HG02981 (cell line): Measurements from ENCODE around the gene RGS5.
A peak's percentile ranks its signal among the peaks of the same experiment; 100 is the strongest.

ENCODE experiments used
- ATAC-seq: cut with Tn5 transposase; IDR thresholded peaks from one replicate; pipeline ENCODE4 v1.9.1; 2021; ENCODE audit warnings: mild to moderate bottlenecking, moderate library complexity; ENCODE audit not compliant: unreplicated experiment

Gene RGS5

DNA sequence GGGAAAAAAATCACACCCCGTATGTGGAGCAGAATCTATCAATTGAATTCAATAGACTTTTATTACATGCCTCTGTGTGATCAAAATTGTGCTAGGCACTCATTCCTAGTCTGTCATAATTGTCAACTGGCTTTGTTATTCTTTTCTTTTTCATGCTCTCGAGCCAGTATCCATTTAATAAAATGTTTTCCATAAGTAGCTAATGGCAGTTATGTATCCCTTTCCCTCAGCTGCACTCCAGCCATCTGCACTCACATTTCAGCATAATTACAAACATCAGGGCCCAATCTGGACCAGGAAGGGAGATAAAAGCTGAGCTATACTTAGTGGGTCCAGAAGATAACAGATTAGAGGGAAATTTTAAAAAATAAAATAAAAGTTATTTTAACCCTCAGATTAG is 15.9 kb downstream of the RGS5 start:
- ATAC-seq, result no peak

DNA sequence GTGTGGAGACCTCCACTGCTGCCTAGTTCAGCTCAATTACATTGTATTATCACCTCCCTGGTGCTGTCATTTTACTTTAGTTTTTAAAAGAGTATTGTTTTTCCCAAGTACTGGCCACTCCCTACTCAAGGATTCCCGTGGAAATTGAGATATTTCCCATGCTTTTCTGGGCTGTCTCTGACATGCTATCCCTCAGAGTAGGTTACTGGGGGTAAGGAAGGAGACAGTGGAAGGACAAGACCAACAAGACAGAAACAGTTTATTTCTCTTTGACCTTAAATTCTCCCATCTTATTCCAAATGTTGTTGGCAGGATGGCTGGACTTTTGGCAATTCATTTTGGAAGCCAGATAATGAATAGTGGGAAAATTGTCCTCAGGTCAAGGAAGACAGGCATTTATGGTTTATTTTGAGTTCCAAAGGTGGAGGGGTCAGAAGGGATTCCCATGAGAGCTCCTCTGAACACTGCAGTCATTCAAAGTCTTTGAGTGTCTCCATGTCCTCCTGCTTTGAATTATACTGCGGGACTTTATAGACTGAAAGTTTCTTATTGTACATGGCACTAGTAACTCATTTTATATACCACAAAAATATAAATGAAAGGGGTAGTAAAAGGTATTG is 20.3 kb downstream of the RGS5 start:
- no peak for ATAC-seq

DNA sequence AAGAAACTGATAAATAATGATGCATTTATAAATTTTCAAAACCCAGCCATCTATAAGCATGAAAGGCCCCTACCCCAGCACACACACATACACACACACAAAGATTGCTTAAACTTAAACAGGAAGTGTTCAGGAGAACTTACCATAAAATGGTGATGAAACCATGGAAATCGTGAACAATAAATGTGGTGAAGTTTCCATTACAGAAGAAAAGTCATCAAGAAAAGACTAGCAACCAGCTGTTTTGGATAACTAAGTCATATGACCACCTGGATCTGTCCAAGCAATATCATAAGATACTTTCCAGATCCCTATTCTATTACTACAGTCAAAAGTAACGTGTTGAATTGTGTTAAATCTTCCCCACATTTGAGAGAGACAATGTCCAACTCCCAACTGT is 24.1 kb downstream of the RGS5 start:
- ATAC-seq, result no peak

DNA sequence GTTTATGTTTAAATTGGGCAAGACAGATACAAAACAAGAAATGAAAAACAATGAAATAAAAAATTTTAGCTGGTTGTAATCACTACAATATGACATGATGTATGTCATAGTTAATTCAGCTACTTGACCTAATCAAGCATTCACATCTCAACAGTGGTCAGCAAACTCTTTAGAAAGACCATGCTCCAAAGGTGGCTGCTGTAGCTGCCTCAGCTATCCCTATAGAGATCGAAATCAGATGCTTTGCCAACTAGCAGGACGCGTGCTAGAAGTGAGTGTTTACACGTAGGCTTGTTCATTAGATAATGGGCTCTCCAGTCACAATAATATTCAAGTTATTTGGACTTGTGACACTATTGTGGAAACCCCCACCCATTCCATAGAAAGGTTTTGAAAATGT is 25.9 kb downstream of the RGS5 start:
- no peak for ATAC-seq

DNA sequence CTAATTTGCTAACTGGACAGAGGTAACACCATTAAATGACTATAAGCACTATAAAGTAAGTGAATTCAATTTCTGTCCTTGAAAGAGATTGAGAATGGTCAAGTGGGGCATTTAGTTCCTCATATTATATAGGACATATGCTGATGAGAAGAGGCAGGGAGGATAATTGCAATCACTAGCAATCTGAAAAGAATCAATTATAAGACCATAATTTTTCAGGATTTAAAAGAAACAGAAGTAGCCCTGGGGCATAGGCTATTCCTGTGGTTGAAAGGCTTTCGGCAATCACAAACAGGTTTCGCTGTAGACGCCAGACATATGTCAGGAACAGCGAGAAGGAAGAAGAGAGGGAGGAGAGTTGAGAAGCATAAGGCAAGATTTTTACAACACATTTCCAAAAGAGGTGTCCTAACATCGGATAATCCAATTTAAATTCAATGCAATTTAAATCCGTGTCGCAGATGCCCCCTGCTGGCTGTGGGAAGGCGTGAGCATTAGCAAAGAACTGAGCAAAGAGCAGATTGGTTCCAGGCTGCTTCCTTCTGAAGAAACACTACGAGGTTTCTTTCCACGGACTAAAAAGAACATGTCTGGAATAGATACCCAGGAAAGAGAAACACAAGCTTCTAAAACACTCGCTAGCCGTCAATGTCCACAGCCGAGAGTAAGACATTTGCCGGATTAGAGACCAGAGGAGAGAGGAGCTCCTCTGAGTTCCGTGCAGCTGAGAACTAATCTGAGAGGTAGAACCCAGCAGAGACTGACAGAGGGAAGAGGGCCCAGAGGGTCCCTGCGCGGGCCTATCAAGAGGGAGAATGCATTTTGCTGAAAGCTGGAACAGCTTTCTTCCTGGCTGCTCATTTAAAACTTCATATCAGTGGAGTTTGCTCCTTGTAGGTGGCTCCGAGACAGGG is 27.9 kb downstream of the RGS5 start:
- peak; percentile 51 for ATAC-seq

DNA sequence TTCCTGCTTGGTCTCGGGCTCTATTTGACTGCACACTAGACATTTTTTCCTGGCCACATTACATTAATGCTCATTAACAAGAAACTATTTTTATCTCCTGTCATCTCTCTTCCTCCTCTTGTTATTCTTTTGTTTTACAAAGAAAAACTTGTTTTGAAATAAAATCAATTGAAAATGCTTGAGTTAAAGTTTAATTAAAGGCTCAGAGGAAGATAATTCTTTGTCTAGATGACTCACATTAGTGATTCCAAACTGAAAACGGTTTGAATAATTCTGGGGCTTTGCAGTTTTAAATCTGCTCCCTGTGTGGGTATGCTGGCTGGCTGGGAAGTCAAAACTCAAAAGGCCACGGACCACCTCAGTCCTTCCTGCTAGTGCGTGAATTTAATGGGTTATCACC is 29.6 kb downstream of the RGS5 start:
- no peak for ATAC-seq

DNA sequence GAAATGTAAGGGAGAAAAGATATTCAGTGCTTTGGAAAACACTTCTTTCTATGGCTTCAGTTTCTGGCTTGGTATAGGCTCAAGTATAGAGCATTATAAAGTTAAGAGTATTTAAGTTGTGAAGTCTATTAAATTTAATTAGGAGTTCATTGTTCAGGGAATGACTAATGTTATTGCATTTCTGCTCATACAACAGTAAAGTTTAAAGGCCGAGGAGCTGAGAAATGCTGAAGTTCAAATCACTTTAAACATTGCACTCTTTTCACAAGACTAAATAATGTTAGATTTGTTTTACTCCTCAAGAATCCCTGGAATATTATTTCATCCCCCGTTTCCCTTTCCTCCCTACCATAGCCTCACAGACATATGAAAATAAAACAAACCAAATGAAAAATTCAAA is 30.1 kb downstream of the RGS5 start:
- ATAC-seq, result no peak

DNA sequence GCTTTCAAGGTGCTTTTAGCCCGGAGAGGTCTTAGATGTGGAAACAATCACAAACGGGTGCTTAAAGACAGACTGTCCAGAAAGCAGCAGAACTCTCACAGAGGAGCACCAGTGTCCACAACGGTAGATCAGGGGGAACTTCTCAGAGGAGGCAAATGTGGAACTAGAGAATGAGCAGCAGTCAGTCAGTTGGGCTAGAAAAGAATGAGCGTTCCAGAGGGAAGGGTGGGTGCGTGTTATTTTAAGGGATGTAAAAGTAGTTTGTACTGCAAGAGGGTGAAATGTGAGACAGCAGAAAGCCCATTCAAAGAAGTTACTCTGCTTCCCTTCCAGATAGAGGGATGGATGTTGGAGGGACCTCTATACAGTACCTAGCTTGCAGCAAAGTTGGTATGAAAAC is 30.9 kb downstream of the RGS5 start:
- no peak for ATAC-seq

DNA sequence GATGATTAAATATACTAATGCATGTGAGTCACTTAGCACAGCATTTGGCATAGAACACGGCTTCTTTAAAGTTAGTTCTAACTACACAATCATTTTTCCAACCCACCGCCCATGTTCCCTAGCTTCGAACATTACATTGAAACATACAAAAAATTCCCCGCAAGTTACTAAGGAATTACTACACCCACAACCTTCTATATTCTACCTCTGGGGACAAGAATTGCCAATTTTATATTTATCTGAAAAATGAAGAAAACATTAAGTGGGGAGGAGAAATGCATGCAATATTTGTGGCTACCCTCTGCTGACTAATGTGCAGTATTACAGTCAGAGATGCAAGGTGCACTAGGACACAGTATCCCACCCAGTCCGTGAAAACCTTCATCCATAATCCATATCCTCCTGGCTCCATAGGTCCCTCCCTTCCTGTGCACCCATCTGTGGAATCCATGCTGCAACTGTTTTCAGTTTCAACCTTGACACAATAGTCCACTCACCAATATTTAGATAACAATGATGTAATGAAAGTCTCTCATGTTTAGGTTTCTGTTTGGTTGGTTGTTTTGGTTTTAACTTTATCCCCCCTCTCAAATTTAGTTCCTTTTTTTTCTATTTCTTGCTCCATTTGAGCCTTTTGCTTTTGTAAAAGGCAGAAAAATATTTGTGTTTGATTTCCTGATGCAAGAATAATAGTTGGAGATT is 31.6 kb downstream of the RGS5 start:
- ATAC-seq, result no peak

DNA sequence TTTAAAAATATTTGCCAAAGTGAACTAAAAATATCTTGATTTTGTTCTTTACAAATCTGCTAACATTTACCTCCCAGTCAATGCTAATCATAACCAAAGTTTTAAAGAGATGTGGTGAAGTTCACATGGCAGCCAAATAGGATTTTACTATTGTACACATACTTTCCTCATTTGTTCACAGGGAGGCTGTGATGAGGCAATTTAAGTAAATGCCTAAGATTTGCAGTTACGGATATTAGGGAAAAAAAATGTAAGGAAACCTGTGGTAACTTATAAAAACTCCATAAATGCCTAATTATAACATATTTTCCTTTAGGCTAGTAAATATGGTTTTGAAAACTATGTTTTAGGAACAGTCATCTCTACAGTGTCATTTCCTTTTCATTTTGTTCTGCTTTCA is 32.4 kb downstream of the RGS5 start:
- no peak for ATAC-seq

DNA sequence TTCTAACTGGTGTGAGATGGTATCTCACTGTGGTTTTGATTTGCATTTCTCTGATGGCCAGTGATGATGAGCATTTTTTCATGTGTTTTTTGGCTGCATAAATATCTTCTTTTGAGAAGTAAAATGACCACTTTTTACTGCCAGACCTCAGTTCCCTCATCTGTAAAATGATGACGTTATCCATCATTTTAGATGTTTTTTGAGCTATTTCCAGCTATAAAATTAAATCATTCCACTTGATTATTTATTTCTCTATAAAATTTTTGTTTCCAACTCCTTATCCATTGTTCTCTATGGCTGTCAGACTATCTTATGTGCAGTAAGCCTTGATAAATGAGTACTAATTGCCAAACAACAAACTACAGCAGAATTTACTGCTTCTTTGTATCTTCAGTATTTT is 33.2 kb downstream of the RGS5 start:
- ATAC-seq, result no peak

DNA sequence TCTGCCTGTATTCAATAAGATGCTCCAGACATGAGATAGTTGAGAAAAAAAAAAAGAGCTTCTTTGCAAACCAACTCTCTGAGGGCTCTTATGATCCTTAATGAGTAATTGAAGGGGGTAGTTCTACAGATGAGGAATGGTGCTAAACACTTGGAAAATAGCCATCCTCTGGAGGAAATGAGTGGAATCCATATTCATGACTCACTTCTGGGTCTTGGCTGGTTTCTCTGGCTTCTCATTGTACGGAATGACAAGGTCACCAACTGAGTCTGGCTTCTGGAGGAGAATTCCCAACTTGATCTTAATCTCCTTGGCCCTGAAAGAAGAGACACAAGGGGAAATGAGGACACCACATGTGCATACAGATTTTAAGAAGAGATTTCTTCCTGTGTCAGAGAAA is 34.7 kb downstream of the RGS5 start:
- ATAC-seq, result no peak

DNA sequence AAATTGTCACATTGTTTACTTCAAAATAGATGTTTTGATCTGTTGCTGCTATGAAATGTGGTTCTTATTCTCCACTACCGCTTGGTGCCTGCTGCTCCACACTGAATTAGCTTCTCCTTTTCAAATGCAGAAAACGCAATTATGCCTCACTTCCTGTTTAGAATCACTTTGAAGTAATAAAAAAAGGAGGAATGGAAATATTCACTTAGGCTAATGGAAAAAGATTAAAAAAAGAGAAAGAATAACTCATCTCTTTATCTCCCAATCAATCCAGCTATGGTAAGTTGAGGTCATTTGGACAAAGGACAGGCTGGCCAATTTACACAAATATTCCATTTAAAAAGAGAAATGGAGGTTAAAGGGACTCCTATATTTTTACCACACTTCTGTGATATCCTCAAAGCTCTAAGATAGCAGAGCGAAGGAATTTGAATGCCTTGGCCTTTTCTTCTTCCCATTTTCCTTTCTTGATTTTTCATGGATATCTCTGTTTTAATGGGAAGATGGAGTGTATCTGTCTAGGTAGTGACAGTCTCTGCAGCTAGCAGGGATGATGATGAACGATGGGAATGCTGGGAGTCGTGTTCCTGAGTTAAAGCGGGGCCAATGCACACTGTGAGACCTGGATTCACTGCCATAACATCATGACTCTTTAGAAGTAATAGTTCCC is 35.7 kb downstream of the RGS5 start:
- no peak for ATAC-seq

DNA sequence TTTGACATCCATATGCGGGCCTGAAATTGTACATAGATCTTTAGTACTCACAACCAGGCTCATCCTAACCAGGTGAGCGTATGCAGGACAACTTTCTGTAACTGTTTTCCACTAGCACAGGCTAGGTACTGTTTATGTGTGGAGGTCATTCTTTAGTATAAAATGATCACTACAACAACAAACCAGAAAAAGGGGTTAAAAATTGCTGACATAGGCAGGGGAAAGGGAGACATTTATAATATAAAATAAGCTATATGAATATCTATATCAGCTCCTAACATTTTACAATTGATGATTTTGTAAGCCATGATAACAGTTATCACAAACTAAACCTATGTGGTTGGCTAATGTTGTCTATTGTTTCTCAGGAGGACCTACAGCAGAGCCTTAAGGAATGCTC is 37.6 kb downstream of the RGS5 start:
- no peak for ATAC-seq

DNA sequence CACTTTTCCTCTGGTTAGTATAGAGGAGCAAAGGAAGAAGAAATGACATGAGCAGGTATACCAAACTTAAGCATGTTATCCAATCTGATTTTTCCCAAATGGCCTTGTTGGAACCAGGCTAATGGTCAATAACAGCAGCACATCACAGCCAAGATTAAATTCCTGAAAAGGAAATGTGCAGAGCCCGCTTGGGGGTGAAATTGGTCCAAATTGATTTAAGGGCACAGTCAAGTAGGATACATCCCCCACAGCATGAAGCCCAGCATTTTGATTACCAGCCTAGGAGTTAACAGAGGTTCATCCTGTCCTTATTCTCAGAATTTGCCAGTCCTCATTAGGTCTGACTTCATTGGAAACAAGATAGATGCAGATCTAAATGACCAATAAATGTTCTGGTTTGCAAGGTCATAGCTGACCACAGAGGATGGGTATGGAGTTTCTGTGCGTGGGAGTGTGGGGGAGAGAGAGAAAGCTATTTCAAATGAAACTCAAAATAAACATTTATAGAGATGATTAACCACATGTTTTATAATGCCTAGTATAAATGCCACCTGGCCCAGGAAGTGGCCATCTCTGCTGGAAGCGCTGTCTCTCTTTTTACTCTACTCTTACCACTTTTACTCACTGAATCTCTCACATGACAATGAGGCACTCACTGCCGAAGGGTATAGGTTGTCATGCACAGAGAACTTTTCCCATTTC is 38.7 kb downstream of the RGS5 start:
- no peak for ATAC-seq

DNA sequence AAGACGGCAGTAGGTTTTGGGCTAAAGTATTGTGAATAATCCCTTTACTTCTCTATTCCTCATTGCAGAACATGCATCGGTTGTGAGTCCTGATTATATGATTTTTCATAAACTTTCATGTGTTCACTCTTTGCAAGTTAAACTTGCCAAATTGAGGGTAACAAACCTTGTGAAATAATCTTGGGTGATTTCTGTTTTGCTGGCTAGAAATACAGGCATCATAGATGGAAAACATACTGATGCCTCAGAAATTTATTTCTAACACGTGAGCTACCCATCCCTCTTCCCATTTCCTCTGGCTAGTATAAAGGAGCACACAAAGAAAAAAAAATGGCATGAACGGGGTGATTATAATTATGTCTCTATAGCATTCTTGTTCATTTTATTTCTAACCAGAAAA is 39.6 kb downstream of the RGS5 start:
- ATAC-seq, result no peak

DNA sequence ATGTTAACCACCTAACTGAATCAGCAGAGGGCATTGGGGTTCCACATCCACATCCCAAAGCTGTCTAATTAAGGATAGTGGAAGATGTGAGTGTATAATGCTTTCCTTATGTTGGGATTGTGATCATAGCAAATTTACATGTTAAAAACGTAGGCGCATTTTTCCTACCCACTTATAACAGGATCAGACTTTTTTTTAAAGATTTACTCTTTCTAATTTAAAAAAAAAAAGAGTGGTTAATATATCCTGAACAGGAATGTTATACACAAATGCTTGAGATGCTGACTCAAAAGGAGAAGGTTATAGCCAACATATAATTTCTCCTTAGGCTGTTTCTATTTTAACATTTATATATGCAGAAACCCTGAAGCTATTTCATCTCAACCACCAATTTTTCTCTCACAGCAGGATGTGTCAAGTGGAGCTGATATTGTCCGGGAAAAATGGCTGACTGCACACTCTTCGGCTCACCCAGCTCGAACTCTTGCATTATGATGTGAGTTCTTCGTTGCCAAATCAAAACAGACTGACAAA is 40.3 kb downstream of the RGS5 start:
- ATAC-seq, result no peak

DNA sequence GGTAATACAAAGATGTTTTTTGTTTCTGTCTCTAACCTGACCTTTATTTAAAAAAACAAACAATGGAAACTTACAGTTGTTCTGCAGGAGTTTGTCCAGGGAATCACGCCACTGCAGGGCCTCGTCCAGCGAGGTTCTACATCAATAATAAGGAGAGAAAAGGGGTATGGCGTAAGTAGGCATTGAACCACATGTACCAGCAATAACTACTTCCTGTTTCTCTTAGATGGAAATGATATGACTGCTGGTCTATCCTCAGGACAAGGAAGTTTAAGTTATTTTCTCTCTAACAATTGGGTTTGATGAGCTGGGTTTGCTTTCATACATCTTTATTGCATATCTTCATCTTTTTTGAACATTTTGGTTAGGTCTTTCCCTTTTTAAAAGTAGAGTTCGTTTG is 40.9 kb downstream of the RGS5 start:
- ATAC-seq, result no peak

DNA sequence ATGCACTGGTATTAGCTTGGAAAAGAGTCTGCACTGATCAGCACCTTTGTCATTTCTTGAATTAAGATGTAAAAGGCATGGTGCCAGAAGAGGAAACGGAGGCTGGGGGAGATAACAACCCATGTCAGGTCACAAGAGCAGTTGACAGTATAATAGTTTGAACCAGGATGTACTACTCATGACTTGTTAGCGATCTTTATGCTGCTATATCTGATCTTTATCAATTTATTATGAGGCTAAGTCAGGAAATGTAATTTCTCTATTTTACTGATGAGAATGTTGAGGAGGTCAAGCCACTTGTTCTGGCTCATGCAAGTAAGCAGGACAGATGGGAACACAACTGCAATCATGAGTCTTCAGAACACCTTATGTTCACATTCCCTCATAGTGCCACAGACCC is 41.4 kb downstream of the RGS5 start:
- no peak for ATAC-seq

DNA sequence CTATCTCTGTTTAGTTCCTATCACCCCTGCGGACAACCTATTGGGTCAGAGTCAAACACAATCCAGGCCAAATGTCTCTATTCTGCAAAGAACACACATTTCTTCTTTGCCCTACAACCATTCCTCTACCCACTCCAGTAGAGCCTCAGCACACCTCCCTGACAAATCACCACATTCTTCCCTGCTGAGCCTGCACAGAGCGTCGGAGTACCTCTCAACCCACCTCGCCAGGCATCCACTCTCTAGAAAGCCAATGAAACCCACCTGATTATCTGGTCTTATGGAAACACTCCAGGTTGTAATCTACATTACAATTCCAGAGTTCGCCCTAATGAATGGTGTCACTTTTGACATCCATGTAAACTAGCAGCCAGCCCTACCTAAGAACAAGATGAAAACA is 47.1 kb downstream of the RGS5 start:
- ATAC-seq, result no peak

DNA sequence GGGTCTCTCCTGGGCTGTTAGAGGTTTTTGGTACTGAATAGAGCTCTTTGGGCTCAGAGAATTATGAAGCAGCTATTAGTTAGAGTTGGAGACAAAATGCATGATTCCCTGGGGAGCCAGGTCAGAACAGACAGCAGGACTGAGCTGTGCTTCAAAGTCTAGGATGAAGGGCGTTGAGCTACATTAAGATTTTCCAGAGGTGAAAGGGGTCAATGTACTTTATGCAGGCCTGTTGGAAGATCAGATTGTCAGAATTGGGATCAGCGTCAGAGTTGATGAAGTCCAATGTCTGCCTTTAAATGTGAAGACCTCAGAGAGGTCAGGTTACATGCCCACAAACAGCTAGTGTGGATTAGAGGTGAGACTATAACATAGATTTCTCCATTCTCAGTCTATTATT is 53.8 kb downstream of the RGS5 start:
- ATAC-seq, result no peak
